Kidney tubule cell (primary cell): ENCODE results near the gene MEGF11.
A peak's percentile ranks its signal among the peaks of the same experiment; 100 is the strongest.

Experiments
- DNase-seq: peaks from one replicate; pipeline ENCODE4 v3.0.0-alpha.2; 2018; ENCODE audit warnings: low spot score

MEGF11 gene

GRCh38 chr15:66057089-66057488 lies 196.5 kb downstream of the MEGF11 start:
- DNase-seq = no peak

DNA sequence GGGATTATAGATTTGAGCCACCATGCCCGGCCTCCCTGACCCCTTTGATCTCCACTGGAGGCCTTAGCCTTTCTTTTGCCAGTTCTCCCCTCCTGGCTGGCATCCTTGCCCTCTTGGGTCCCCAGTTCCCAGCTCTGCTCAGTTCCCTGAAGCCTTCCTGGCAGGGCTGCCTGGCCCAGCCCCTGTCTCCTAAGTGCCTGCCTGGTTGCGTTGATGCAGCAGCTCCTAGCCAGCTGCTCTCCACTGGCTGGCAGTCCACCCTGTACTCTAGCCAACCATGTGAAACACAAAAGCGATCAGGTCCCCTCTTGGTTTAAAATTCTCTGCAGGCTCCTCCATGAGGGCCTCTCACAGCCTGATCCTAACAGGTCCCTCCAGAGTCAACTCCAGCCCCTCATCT lies 199.6 kb downstream of the MEGF11 start:
- DNase-seq = no peak

DNA sequence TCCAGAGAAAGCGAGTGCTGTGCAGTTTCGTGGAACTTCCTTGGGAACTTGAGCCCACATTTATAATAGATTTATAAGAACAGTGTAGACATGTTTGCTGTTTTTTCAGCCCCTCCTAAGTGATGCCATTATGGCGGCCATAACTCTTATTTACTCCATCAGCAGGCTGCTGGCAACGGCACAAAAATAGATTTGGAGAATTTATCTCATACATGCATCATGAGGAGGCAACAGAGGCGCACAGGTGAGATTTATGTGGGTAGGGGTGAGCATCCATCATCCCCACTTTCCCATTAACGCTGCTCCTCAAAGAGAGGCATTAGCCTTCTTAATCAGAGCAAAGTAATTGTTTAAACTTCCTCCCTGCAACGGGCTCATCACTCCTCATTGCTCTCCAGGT lies 201.7 kb downstream of the MEGF11 start:
- DNase-seq = no peak

- DNase-seq = no peak
Measured at GRCh38 chr15:66050264-66050663, 203.3 kb downstream of the MEGF11 start.

- DNase-seq = no peak
Measured at GRCh38 chr15:66049353-66049752, 204.2 kb downstream of the MEGF11 start.

DNA sequence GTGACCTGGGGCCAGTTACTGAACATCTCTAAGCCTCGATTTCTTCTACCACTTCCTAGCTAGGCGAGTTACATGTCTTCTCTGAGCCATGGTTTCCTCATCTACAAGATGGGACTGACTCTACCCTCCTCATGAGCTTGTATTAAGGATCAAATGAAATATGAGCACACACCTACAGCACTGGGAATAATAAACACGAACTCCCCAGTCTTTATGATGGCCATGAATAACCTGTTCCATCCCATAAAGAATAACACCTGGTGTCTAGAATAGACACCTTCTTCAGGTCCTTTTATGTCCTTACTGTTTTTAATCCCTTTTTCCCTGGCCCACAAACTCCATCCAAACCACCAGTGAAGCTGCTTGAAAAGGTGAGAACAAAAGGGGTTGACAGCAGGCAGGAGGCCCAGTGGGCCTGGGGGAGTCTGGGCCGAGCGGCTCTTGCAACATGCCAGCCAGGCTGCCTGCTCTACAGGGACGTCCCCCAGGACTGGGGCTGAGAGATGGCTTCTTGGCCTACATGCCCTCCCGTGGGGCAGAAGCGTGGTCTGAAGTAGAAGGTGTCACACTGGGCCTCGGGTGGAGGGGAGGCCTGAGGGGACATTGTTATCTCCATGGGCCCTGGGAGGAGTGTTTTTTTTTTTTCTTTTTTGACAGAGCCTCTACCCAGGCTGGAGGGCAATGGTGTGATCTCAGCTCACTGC lies 206.1 kb downstream of the MEGF11 start:
- DNase-seq = no peak

DNA sequence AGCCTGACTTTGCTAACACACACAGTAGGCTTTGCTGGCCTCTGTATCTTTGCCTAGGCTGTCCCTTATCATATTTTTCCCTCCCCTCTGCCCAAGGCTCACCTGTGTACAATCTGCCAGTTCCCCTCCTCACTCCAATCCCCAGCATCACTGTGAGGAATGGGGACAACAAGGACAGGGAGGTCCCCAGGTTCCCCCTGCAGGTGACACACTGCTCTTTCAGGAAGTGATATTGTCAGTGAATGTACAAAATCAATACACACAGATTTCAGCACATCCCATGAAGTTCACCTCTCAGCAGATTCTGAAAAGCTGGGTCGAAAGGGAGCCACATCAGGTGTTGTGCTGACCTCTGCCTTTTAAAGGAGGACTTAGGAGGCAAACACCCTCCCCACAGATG lies 206.8 kb downstream of the MEGF11 start:
- no peak for DNase-seq

DNA sequence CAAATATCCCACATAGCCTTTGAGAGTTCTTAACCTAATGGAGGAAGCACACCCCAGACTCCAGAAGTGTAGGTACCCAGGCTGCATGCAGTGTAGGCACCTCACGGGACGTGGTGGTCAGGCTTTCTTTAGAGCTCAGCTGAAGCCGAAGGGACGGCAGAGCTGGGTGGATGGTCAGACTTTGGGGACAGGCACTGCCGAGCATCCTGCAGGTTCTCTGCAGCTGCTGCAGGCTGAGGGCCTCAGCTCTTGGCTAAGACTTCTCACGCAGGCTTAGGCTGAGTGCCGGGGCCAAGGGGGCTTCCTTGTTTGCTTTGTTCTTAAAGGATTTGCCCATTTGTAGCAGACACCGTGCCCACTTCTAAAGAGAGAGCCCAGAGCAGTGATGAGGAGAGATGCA lies 207.2 kb downstream of the MEGF11 start:
- DNase-seq = no peak

DNA sequence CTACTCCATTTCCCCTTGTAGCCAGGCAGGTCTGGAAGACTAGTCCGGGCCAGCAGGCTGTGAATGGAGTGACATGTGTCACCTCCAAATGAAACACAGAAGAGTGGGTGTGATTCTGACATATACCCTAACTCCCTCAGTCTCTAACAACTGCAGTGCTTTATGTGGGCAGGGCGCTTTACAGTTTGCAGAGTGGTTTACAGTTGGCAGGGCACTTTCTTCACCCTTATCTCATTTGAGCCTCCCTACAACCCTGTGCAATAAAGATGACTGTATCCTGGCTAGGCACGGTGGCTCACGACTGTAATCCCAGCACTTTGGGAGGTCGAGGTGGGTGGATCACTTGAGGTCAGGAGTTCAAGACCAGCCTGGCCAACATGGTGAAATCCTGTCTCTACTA lies 208.0 kb downstream of the MEGF11 start:
- DNase-seq = no peak

DNA sequence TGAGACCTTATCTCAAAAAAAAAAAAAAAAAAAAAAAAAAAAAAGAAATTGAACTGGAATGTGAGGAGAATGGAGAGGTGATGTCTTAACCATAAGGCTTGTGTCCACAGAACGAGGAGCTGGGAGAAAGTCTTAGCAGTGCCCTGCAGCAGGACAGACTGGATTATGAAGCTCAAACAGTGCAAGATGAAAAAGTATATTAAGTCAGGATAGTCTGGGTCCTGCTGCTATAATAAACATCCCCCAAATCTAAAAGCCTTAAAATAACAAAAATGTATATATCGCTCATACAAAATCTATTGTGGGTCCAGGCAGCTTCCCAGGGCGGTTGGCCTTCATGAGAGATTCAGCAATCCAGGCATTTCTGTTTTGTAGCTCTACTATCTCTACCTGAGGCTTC lies 208.7 kb downstream of the MEGF11 start:
- no peak for DNase-seq

DNA sequence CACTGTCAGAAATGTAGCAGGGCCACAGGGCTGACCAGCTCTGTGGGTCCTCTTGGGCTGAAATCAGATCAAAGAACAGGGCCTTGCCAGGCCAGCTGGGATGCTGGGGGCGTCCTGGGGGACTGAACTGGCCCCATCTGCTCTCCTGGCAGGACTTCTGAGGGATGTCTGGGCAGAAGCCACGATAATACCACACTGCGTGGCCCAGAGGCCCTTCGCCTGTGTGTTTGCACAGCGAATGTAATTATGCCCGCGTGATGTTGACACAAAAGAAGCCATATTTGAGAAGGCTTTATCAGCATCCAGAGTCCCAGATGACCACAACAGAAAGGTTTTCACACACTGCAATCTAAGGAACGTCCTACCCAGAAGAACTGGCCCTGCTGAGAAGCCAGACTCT lies 210.3 kb downstream of the MEGF11 start:
- no peak for DNase-seq

GRCh38 chr15:66042624-66043023 lies 210.9 kb downstream of the MEGF11 start:
- no peak for DNase-seq

DNA sequence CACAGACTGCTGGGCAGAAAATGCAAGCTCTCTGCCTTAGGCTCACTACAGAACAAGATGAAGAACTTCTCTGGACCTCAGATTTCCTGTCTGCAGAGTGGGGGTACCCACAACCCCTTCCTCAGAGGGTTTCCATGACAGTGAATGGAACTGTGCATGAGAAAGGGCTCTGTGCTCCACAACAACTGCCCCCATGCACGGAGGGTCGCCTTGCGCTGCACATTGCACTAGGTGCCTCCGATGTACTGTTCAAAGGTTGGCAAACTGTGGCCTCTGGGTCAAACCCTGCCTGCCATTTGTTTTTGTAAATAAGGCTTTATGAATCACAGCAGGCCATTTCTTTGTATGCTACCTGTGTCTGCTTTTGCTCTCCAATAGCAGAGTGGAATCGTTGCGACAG lies 212.3 kb downstream of the MEGF11 start:
- no peak for DNase-seq

DNA sequence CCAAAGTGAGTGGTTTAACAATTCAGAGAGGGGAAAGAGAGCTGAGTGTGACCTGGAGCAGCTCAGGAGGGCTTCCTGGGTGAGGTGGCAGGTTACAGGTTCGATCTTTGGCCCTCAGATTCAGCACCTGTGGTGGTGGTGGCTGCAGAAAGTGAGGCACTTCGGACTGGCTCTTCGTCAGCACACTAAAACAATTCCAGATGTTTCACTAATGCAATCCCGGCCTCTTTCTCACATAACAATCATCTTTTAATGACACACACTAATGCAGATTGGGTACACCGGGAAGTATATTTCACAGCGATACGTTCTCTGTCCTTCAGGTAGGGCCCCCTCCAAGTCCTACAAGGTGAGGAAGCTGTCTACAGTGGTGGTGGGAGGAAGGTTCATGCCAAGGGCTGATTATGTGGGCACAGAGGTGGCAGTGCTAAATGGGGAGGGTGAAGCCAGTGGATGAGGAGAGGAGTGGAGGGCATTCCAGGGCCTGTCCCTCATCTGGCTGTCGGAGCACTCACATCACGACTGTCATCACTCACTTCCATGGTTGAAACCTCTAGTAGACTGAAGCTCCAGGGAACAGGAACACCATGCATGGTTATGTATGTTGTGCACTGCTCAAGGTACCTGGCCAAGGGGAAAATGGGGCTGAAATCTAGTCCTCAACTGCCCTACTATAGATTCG lies 213.2 kb downstream of the MEGF11 start:
- no peak for DNase-seq

DNA sequence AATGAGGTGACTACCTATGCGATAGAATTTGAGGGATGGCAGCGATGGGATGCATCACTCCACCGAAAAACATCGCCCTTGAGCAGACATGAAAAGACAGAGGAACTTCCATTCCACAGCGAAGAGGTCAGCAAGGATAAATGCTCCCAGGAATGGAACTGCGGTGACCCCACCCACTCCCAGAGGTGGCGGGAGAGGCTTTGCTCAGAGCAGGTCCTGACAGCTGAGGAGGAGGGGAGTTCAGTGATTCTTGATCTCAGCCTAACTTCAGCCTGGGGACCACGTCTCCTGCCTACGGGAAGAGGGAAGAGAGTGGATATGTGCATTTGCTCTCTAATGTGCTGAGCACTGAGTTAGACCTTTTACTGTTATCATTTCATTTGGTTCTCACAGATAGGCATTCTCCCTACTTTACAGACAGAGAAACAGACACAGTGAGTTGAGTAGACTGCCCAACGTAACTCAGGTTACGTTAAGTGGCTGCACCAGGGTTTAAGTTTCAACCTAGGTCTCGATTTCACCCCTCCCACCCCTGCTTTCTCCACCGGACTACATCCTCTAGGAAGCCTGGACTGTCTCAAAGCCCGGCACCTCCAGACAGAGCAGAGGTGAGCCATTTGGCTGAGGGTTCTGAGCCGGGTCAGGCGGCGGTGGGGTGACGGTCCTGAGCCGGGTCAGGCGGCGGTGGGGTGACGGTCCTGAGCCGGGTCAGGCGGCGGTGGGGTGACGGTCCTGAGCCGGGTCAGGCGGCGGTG lies 214.3 kb downstream of the MEGF11 start:
- peak; percentile 55 for DNase-seq

DNA sequence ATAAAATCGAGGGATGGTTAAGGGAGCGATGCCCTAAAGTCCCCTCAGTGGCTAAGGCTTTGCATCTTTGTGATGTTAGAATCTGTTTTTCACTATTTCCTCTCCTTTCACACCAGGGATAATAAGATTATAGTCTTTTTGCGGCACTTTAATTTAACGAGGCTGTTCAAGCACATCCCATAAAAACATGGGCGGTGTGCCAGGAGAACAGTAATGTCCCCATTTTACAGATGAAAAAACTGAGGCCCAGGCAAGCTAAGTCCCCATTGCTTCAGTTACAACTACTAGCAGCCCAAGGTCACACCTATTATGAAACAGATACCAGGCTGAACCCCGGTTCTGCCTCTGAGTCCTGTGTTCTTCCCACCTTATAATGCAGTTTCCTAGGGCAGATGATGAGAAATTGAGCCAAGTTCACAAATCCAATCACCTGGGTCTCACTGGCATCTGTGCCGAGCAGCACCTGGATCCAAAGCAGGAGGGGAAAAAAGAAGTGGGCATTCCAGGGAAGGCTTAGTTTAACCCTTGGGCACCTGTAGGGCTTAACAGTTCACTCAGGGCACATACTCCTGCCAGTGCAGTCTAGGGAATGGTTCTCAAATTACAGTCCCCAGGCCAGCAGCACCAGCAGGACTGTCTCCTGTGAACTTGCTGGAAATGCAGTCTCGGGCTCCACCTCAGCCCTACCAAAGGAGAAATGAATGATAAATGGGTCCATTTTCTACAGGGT lies 215.0 kb downstream of the MEGF11 start:
- DNase-seq = no peak

GRCh38 chr15:66036859-66037258 lies 216.7 kb downstream of the MEGF11 start:
- no peak for DNase-seq

DNA sequence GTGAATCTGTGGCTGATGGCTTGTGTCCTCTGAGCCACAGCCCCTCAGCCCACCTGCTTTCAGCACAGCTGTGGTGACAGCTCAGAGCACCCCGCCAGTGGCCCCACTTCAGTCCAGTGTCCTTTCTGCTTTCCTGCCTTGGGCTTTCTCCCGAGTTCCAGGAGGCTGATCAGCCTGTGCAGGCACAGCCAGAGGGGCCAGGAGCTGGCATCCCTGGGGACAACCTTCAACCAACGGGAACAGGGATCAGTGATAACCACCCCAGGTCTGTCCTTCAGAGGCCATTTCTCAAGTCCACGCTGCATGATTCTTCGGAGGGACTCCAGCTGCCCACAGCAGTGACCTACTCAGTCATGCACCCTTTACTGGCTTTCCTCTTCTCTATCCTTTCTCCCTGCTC lies 217.6 kb downstream of the MEGF11 start:
- DNase-seq = no peak

GRCh38 chr15:66033143-66033542 lies 220.4 kb downstream of the MEGF11 start:
- DNase-seq = no peak

DNA sequence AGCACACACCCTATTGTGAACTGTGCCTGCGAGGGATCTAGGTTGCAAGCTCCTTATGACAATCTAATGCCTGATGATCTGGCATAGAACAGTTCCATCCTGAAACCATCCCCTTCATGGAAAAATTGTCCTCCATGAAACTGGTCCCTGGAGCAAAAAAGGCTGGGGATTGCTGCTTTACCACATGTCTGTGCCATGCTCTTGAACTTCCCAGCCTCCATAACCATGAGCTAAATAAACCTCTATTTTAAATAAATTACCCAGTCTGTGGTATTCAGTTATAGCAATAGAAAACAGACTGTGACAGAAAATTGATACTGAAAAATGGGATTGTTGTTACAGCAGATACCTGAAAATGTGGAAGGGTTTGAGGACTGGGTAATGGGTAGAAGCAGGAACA lies 221.5 kb downstream of the MEGF11 start:
- no peak for DNase-seq

- no peak for DNase-seq
Measured at GRCh38 chr15:66030650-66031049, 222.9 kb downstream of the MEGF11 start.

DNA sequence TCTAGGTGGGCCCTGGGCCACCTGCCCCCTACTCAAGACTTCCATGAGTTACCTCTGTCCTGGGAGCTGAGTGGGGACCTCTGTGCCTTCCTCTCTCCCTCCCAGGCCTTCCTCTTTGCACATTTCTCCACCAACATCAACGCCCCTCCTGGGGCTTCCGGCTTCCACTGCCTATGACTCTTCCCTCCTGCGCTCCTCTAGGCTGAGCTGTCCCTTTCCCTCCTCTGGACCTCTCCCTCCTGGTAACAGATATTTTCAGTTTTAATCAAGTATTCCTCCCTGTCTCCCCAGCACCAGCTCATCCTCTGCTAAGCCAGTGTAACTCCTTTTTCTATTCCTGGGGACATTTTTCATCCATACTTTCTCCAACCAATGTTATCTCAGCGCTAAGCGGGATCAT lies 223.9 kb downstream of the MEGF11 start:
- DNase-seq = no peak
